ENCODE measurements around the gene PRKCD.

Gene PRKCD

DNA sequence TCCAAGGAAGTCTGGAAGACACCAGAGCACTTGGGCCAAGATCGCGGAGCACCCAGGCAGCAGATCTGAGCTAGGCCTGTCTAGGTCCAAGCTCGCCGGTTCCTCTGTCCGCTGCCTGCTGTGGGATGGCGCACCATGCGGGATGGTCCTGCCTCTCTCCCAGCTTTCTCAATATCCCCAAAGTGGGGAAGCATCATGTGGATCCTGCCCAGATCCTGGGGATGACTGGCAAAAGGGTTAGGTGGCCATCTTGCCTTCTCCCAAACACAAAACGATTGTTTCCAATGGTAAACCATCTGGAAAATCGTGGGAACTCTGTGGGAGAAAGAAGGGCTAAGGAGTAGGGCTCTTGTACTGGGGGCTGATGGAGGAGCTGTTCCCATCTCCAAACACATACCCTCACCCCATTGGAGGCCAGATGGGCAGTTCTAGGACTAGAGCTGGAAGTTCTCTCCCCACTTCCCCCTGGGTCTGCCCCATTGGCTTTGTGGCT is 8.9 kb downstream of the PRKCD start:
- no peak for DNase-seq (ENCODE audit: low read depth in 1 of 2, low spot score in 1 of 2)

DNA sequence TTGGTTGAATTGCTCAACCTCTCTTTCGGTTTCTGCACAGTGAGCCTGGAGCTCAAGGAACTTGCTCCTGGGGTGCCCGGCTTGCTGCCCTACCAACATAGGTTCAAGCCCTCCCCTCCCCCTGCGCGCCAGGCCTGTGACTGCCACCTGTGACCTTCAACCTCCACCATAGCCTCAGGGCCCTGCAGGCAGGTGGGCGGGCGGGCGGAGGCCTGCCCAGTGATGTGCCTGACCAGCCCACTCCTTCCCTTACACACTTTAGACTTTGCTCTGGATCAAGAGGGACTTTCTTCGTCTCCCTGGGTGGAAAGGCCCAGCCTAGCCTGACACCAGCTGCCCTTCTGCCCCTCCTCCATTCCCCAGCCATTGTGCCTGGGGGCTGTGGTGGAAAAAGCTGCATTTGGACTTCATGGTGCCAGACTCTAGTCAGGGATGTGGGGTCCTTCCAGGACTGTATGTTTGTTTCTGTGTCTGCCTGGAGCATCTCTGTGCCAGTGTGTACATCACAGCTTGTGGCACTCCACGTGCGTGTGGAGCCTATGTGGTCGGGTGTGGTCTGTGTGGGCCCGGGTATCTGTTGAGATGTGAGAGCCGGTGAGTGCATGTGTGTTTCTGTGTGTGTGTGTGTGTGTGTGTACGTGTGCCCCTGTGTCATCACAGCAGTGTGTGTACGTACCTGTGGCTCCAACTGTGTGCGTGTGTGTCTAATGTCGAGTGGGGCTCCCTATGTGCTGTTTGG is 9.5 kb downstream of the PRKCD start:
- DNase-seq (ENCODE audit: low read depth in 1 of 2, low spot score in 1 of 2), result no peak

DNA sequence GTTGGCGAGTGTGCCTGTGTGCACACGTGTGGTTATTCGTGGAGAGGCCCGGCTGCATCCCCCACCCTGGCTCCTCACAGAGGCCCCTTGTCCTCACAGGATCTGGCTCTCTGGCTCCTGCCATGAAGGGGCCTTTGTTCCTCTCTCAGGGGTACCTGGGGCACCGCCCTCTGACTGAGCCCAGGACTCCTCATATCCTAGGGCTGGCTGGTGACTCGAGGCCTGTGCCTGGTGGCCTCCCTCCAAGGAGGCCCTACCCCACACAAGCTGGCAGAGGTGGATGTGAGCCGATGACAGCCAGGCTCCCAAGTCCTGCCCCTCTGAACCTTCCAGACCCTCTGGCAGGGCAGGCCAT is 10.0 kb downstream of the PRKCD start:
- DNase-seq (ENCODE audit: low read depth in 1 of 2, low spot score in 1 of 2), result no peak

DNA sequence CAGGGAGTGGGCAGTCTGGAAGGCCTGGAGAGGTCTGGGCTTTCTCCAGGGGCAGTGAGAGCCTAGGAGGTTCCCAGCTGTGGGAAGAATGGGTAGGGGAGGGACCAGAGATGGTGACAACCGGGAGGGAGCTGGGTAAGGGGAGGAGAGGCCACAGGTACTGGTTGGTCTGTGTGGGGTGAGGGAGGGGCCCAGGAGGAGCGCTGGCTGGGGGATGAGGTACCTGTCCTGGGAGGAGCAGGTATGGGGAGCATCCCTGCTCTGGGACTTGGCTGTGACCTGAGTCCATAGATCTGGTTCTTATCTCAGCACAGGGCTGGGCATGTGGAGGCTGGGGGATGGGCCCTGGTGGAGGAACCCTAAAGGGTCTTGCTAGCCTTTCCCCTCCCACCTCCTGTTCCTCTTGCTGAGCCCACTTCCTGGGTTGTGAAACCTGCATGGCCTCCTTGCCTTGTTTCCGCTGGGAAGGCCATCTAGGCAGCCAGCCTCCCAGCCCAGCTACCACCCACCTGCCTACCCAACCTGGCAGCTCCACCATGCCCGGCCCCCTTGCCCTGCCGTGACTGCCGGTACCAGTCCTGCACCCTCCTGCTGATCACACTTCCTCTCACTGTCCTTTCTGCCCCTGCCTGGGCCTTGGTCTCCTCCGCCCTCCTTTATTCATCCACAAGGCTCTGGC is 11.0 kb downstream of the PRKCD start:
- no peak for DNase-seq (ENCODE audit: low read depth in 1 of 2, low spot score in 1 of 2)

DNA sequence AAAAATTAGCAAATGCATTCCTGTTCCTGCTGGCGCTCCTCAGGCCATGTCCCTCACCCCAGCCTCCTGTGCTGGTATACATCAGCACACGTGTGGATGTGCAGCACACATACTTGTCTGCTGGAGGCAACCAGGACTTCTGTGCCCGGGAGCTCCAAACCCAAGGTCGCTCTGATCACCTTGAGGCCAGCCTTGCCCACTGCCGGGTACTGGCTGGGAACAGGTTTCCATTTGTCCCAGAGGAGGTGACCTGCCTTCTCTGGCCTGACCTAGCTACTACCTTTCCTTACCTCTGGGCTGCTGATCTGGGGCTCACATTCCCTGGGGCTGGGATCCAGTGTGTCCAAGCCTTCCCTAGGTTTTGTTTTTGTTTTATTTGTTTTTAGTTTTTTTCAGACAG is 12.1 kb downstream of the PRKCD start:
- no peak for DNase-seq (ENCODE audit: low read depth in 1 of 2, low spot score in 1 of 2)

DNA sequence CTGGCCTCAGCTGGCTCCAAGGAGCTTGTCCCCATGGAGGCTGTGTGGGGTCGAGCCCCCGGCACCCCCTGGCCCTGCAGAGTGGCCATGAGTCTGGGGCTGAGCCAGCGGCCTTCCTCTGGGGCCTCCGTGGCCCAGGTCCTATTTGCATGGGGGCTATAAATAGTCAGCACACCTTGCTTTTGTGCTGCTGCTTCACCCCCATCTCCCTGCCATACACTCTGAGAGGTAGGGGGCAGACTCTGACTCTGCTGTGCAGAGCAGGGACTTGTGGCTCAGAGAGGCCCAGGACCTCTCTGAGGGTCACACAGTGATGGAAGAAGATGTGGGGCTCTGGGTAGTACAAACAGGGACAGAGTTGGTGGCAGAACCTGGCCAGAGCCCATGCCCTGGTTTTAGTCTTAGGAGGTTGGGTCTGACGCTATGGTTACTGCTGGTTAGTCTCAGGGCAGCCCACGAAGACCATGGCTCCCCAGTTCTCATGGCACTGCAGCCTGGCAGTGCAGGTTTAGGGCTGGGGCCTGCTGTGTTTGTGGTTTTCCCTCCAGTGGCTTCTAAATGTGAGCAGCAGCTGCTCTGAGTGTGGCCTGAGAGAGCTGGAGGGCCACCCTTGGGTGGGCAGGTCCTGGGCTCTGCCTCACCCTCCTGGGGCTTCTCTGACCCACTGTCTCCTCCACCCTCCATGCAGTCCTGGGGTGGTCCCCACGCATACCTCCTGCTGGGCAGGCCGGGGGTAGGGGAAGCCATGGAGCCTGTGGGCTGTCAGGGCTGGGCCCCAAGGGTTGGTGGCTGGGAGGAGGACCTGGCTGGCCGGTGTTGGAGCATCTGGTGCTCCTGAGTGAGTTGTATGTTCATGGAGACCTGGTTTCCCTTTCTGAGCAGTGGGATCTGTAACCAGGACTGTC is 13.6 kb downstream of the PRKCD start:
- DNase-seq (ENCODE audit: low read depth in 1 of 2, low spot score in 1 of 2), result no peak

DNA sequence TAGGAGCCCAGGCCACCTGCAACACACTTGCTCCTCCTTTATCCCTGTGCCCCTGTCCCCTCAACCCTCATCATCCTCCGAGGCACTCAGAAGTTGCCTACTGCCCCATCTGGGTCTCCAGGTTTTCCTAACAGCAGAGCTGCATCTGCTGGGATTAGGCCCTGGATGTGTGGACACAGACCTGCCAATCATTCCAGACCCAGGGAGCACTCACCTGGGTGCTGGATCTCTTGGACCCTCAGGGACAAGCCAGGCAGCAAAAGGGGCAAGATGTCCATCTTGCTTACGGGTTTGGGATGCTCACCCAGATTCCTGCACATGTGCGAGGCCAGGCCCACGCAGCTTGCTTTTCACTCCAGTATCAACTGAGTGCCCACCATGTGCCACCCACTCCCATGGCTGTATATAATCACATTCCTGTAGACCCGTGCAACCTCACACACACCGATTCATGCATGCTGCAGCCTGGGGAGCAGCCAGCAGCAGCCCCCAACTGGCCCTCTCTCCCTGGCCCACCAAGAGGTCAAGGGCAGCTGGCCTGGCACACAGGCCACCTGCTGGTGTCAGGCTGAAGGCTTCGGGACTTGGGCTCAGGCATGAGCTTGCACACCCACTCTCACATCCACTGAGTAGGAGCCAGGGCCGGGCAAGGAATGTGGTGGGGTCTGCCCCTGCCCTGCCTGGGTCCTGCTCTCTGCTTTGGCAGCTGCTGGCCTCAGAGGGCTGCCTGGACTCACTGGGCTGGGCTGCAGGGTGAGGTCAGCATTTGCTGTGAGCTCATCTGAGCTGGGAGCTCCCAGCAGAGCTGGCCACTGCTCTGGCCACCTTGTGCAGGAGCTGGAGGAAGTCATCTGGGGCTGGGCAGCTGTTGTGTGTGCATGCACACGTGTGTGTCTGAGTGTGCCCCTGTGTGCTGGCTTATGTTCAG is 14.9 kb downstream of the PRKCD start:
- DNase-seq (ENCODE audit: low read depth in 1 of 2, low spot score in 1 of 2), result no peak

DNA sequence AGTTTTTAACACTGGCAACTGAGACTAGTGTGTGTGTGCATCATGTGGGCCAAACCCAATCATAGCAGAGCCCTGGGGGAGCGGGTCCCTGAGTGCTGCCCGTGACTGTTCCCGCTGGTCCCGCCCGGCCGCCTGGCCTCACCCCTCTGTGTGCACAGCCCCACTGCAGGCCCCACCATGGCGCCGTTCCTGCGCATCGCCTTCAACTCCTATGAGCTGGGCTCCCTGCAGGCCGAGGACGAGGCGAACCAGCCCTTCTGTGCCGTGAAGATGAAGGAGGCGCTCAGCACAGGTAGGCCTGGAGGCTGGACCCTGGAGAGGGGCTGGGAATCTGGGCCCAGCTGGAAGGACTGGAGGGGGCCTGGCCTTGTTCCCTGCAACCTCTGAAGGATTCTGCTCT is 17.2 kb downstream of the PRKCD start:
- no peak for DNase-seq (ENCODE audit: low read depth in 1 of 2, low spot score in 1 of 2)

DNA sequence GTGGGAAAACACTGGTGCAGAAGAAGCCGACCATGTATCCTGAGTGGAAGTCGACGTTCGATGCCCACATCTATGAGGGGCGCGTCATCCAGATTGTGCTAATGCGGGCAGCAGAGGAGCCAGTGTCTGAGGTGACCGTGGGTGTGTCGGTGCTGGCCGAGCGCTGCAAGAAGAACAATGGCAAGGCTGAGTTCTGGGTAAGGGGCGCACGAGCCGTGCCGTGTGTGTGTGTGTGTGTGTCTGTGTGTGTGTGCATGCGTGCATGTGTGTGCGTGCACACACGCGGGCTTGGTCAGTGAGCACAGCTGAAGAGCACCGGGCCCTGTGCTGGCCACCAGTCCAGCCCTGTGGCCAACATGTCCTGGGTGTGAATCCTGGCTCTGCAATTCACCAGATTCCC is 18.6 kb downstream of the PRKCD start:
- no peak for DNase-seq (ENCODE audit: low read depth in 1 of 2, low spot score in 1 of 2)

DNA sequence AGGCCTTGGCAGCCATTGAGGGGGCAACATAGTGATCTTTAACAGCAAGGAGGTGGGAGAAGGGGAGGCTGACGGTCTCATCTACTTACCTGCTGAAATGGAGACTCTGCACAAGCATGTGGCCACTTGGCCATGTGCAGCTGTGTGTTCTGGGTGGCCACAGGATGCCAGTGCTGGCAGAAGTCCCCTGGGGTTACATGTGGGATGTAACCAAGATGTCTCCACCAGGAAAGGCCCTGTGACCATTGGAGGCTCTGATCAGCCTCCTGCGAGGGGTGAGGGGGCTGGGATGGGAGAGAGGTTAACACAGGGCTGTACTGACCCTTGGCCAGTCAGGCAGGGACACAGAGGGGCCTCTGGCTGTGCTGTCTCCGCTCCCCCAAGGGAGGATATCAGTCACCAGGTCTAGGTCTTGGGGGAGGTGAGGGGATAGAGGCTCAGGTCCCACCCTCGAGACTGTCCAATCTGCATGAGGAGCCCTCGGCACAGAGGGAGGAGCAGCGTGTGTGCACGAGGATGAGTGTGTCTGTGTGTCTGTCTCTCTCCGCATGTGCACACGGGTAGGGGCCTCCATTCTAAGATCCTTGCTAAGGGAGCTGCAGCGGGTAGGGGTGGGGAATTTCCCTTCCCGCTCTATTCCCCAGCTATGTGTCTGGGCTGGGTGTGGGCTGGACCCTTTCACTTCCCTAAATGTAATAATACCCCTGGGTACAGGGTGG is 19.5 kb downstream of the PRKCD start:
- no peak for DNase-seq (ENCODE audit: low read depth in 1 of 2, low spot score in 1 of 2)

DNA sequence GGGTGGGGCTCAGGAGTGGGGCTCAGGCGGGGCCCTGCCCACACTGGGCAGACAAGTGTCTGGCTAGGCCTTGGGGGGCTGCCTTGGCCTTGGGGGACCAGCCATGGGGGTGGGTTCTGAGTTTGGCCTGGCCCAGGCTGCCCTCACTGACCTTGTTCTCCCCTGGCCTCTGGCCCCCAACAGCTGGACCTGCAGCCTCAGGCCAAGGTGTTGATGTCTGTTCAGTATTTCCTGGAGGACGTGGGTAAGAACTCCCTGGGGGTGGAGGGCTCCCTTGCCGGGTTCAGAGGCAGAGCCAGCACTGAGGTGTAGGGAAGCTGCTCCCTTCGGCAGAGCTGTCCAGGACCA is 20.0 kb downstream of the PRKCD start:
- DNase-seq (ENCODE audit: low read depth in 1 of 2, low spot score in 1 of 2), result no peak

DNA sequence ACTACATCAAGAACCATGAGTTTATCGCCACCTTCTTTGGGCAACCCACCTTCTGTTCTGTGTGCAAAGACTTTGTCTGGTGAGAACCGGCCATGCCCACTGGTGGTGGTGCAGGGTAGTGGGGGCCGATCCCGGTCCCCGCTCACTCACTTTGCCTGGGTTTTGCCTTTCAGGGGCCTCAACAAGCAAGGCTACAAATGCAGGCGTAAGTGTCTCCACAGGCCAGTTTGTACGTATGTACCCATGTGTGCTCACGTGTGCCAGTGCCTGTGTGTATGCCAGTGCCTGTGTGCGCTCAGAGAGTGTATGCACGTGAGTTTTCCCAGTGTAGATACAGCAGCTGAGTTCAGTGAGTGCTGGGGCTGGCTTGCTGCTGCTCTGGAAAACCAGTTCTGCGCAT is 20.5 kb downstream of the PRKCD start:
- DNase-seq (ENCODE audit: low read depth in 1 of 2, low spot score in 1 of 2), result no peak

DNA sequence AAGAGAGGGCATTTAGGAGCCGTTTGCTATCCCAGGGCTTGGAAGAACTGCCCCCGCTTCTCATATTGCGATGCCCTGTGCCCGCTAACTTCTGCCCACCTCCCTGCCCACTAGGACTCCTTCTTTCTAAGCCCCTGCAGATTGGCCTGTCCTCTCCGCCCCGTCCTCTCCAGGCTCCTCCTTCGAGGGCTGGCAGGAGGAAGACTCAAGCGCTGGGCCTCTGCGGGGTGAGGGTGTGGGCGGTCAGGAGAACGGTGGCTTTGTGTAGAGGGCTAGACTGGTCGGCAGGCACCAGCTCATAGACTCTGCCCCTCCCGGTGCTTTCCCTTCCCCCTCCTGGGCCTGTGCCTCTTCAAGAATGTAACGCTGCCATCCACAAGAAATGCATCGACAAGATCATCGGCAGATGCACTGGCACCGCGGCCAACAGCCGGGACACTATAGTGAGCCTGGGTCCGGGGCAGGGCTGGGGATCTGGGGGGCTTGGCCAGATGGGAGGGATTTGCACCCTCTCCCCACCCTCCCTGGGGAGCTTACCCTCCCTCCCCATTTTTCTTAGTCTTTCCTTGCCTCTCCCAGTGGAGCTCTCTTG is 21.9 kb downstream of the PRKCD start:
- DNase-seq (ENCODE audit: low read depth in 1 of 2, low spot score in 1 of 2), result no peak

DNA sequence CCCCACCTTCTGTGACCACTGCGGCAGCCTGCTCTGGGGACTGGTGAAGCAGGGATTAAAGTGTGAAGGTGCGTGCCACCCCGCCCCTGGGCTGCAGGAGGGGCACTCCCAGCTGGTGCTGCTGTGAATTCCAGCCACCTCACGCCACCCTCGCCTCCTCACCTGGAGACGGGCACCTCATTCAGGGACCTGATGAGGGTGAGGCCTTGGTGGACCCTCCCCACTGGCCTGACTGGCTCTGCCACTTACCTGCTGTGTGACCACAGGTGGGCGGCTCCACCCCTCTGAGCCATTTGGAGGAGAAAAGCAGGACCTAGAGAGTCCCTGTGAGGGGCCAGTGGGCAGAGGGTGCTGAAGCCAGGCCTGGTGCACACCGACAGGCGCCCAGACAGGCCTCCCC is 22.5 kb downstream of the PRKCD start:
- no peak for DNase-seq (ENCODE audit: low read depth in 1 of 2, low spot score in 1 of 2)

DNA sequence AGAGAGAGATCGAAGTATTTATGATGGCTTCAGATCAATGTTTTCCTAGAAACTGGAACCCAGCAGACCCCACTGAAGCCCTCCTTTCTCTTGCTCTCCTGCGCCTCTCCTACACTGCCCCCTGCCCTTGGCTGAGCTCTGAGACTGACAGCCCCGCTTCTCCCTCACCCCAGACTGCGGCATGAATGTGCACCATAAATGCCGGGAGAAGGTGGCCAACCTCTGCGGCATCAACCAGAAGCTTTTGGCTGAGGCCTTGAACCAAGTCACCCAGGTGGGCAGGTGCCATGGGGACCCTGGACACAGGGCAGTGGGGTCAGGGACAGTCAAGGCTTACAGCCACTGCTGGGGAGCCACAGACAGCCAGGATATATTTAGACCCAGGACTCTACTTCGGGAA is 23.7 kb downstream of the PRKCD start:
- DNase-seq (ENCODE audit: low read depth in 1 of 2, low spot score in 1 of 2), result no peak

DNA sequence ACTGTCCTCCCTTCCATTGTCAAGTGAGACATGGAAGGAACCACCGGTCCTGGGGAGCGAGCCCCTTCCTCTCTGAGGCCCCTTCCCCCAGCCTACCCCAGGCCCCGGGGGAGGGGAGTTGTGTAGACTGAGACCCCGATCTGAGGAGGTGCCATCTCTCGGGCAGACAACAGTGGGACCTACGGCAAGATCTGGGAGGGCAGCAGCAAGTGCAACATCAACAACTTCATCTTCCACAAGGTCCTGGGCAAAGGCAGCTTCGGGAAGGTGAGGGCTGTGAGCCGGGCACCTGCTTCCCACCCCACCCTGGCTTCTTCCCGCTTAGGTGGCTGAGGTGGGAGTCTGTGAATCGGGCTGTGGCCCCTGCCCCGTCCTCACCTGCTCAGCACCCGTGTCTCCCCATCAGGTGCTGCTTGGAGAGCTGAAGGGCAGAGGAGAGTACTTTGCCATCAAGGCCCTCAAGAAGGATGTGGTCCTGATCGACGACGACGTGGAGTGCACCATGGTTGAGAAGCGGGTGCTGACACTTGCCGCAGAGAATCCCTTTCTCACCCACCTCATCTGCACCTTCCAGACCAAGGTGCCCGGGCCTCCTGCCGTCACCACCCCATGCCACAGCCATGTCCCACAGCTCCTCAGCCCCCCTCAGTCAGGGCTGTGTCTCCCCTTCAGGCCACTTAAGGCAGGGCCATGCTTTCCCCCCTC is 24.9 kb downstream of the PRKCD start:
- no peak for DNase-seq (ENCODE audit: low read depth in 1 of 2, low spot score in 1 of 2)

DNA sequence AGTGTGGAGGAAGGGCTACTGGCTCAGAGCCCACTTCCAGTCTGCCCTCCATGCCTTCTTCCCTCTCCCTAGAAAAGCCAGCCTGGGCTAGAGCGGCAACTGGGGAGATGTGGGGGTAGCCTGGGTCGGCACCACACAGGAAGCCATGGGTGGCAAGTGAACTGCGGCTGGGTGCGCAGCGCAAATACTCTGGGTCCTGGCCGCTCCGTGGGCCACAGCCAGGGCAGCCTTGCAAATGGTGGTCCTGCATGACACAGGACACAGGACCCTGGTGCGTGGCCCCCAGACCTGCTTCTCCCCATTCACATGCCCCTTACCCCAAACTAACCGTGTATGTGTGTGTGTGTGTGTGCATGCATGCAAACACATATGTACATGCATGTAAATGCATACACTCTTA is 25.7 kb downstream of the PRKCD start:
- no peak for DNase-seq (ENCODE audit: low read depth in 1 of 2, low spot score in 1 of 2)

DNA sequence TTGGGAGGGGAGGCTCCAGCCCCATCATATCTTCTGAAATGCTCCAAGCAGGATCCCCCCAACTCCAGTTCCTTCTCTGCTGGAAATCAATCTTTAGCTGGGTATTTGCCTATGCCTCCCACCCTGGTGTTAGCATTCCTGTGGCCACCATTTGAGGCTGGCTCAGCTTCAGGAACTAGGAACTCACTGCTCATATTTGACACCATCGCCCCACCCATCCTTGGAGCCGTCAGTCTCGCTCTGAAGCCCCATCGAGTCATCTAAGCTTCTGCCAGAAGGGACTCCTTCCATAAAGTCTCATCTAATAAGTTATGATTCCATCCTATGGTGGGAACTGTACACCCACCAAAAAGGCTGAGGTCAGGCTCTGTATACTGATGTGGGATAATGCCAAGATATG is 26.4 kb downstream of the PRKCD start:
- no peak for DNase-seq (ENCODE audit: low read depth in 1 of 2, low spot score in 1 of 2)

DNA sequence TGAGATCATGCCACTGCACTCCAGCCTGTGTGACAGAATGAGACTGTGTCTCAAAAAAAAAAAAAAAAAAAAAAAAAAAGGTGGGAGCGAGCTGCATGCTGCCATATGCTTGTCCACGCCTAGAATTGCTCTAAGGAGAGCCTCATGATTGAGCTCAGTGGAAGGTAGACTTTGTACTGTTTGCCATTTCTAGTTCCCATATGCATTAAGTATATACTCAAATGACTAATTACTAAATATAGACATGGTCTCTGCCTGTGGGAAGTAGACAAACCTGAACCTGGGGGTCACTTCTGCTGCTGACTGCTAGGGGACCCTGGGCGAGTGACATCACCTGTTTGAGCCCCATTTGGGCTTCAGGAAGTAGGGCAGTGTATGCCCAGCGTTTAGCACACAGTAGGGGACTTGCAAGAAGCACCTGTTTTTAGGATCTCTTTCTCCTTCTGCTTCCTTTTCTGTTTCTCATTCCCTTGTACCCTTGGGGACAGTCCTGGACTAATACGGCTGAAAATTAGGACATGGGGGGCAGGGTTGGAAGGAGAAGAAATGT is 27.2 kb downstream of the PRKCD start:
- DNase-seq (ENCODE audit: low read depth in 1 of 2, low spot score in 1 of 2), result no peak

All from activated CD4-positive, alpha-beta T cell treated with anti-CD3 and anti-CD28 coated beads, Interleukin-2, amount 50 U/mL, for 24 hours (primary cell).